Suprapubic skin (tissue), 4 donors: Measurements from ENCODE around the gene TCF21. TPM values are rescaled to one million over a fixed set of nuclear protein-coding genes. Genes with fewer than 3 reads are reported as not detected.

Experiments used
- DNase-seq, 2 donors: peaks; one replicate each; pipeline ENCODE4 v3.0.0-alpha.2; 2019; ENCODE audit warnings: low spot score in 2 of 2
- H3K27ac ChIP-seq: fragments of 200-600 bp; sonication (generic); one replicate; pipeline ENCODE4 v1.5.1; 2019
- H3K27me3 ChIP-seq: fragments of 200-600 bp; sonication (generic); one replicate; pipeline ENCODE4 v1.5.1; 2019
- H3K36me3 ChIP-seq: fragments of 200-600 bp; sonication (generic); one replicate; pipeline ENCODE4 v1.5.1; 2019
- H3K4me1 ChIP-seq: fragments of 200-600 bp; sonication (generic); one replicate; pipeline ENCODE4 v1.5.1; 2019
- H3K4me3 ChIP-seq: fragments of 200-600 bp; sonication (generic); one replicate; pipeline ENCODE4 v1.5.1; 2019; ENCODE audit warnings: mild to moderate bottlenecking
- H3K9me3 ChIP-seq: fragments of 200-600 bp; sonication (generic); one replicate; pipeline ENCODE4 v1.5.1; 2019
- EP300 ChIP-seq: sonication (generic); formaldehyde crosslinking; IDR thresholded peaks from one replicate; pipeline ENCODE4 v1.6.1; 2017; ENCODE audit warnings: antibody characterized with exemption
- POLR2A ChIP-seq, 2 donors: fragments of 450-650 bp; IDR thresholded peaks; one replicate each; pipeline ENCODE4 v1.6.1; 2017; ENCODE audit warnings: antibody characterized with exemption in 2 of 2, mild to moderate bottlenecking in 2 of 2, moderate library complexity in 2 of 2
- POLR2AphosphoS5 ChIP-seq, 3 donors: sonication (generic); formaldehyde crosslinking; IDR thresholded peaks; one replicate each; pipeline ENCODE4 v1.6.1; 2017; ENCODE audit warnings: antibody characterized with exemption in 3 of 3
- WGBS: methylation state at CpG from one replicate; pipeline ENCODE4 v1.1.5; 2018; 5-methylcytosine and 5-hydroxymethylcytosine counted together
- total RNA-seq, 4 donors: library from RNA; depleted of rRNA; stranded (reverse); fragments of >200 nt; gene quantifications; one replicate each; pipeline ENCODE4 v1.1.0, GENCODE V29; 2016
- TF ChIP-seq, protein P1 (sequence below), 2 donors: fragments of 200-600 bp in 1 of 2; fragments of 450-650 bp in 1 of 2; sonication (generic) in 1 of 2; IDR thresholded peaks; one replicate each; pipeline ENCODE4 v1.5.1; 2016 to 2019; ENCODE audit warnings: antibody characterized with exemption in 2 of 2, mild to moderate bottlenecking in 1 of 2, moderate library complexity in 1 of 2

Gene TCF21
- total RNA-seq, 4 donors from 2014 or later: not detected

GRCh38 chr6:133863228-133863627, 25.7 kb upstream of the TCF21 start:
- Histone ChIP-seq H3K27ac (no peak overlapping the region), H3K4me3 (no peak overlapping the region), H3K9me3 (peaks cover 13% of the 10 kb centered on the region), H3K4me1 (no peaks in the 10 kb centered on the region), H3K27me3 (peaks cover 30% of the 10 kb centered on the region), H3K36me3 (no peaks in the 10 kb centered on the region)
- DNase-seq: no peak
- WGBS: 95% methylated on average over 1 of the region's 1 CpG
- TF ChIP-seq EP300 (no peak), POLR2AphosphoS5 (IDR thresholded peaks at IDR 0.05) (no peak), POLR2A (IDR thresholded peaks at IDR 0.05) (no peak)
- TF ChIP-seq, protein P1, sequence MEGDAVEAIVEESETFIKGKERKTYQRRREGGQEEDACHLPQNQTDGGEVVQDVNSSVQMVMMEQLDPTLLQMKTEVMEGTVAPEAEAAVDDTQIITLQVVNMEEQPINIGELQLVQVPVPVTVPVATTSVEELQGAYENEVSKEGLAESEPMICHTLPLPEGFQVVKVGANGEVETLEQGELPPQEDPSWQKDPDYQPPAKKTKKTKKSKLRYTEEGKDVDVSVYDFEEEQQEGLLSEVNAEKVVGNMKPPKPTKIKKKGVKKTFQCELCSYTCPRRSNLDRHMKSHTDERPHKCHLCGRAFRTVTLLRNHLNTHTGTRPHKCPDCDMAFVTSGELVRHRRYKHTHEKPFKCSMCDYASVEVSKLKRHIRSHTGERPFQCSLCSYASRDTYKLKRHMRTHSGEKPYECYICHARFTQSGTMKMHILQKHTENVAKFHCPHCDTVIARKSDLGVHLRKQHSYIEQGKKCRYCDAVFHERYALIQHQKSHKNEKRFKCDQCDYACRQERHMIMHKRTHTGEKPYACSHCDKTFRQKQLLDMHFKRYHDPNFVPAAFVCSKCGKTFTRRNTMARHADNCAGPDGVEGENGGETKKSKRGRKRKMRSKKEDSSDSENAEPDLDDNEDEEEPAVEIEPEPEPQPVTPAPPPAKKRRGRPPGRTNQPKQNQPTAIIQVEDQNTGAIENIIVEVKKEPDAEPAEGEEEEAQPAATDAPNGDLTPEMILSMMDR (IDR thresholded peaks at IDR 0.05): no peak

- TF ChIP-seq POLR2AphosphoS5 (IDR thresholded peaks at IDR 0.05): no peak
- TF ChIP-seq, protein P1 (IDR thresholded peaks at IDR 0.05): no peak
- TF ChIP-seq POLR2A (IDR thresholded peaks at IDR 0.05): no peak
- TF ChIP-seq EP300: no peak
- no peak for DNase-seq
- WGBS: 92% methylated on average over 4 of the region's 4 CpGs
- Histone ChIP-seq H3K9me3 (peaks cover 13% of the 10 kb centered on the region), H3K27me3 (peaks cover 21% of the 10 kb centered on the region), H3K4me1 (no peaks in the 10 kb centered on the region), H3K27ac (no peak overlapping the region), H3K4me3 (no peak overlapping the region), H3K36me3 (no peaks in the 10 kb centered on the region)
Observed at GRCh38 chr6:133865680-133866079, 23.2 kb upstream of the TCF21 start.

DNA sequence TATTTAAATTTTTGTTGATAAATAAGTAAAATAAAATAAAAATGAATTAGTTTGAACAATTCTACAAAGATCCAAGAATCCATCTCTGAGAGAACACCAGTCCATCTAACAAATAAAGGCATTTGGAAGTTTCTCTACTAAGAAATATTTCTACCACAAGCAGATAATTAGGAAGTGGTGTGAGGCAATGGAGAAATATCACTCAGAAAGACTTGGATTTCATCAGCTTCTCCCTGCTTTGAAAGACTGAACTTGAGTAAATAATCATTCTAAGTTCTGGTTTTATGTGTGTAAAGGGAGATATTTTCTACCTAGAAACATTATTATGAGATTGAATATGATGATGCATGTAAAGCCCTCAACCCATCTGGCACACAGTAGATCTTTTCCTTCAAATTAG, 17.8 kb upstream of the TCF21 start:
- Histone ChIP-seq H3K27ac (no peak overlapping the region), H3K36me3 (no peaks in the 10 kb centered on the region), H3K27me3 (peaks cover 8% of the 10 kb centered on the region), H3K4me3 (no peak overlapping the region), H3K9me3 (no peaks in the 10 kb centered on the region), H3K4me1 (no peaks in the 10 kb centered on the region)
- no peak for DNase-seq
- TF ChIP-seq POLR2AphosphoS5 (IDR thresholded peaks at IDR 0.05) (no peak), EP300 (no peak), POLR2A (IDR thresholded peaks at IDR 0.05) (no peak)
- TF ChIP-seq, protein P1 (IDR thresholded peaks at IDR 0.05): no peak

- no peaks in the 10 kb centered on the region for H3K36me3 ChIP-seq
- WGBS: 78% methylated on average over 5 of the region's 5 CpGs
- DNase-seq: no peak
- H3K27me3 ChIP-seq: peaks cover 5% of the 10 kb centered on the region
- no peak overlapping the region for H3K27ac ChIP-seq
- no peak overlapping the region for H3K4me3 ChIP-seq
- no peaks in the 10 kb centered on the region for H3K9me3 ChIP-seq
- no peak for TF ChIP-seq POLR2A (IDR thresholded peaks at IDR 0.05)
- TF ChIP-seq POLR2AphosphoS5 (IDR thresholded peaks at IDR 0.05): no peak
- no peak for TF ChIP-seq EP300
- TF ChIP-seq, protein P1 (IDR thresholded peaks at IDR 0.05): no peak
- H3K4me1 ChIP-seq: no peaks in the 10 kb centered on the region
Observed at GRCh38 chr6:133873538-133873937, 15.4 kb upstream of the TCF21 start.

GRCh38 chr6:133877116-133877515, 11.8 kb upstream of the TCF21 start:
- H3K36me3 ChIP-seq: no peaks in the 10 kb centered on the region
- H3K27ac ChIP-seq: no peak overlapping the region
- no peak overlapping the region for H3K4me3 ChIP-seq
- H3K9me3 ChIP-seq: no peaks in the 10 kb centered on the region
- WGBS: 70% methylated on average over 5 of the region's 5 CpGs
- DNase-seq: no peak
- no peak for TF ChIP-seq POLR2A (IDR thresholded peaks at IDR 0.05)
- no peak for TF ChIP-seq POLR2AphosphoS5 (IDR thresholded peaks at IDR 0.05)
- TF ChIP-seq EP300: no peak
- TF ChIP-seq, protein P1 (IDR thresholded peaks at IDR 0.05): no peak
- H3K4me1 ChIP-seq: no peaks in the 10 kb centered on the region
- H3K27me3 ChIP-seq: peaks cover 5% of the 10 kb centered on the region
